Tibial nerve (tissue), 4 donors: Measurements from ENCODE around the gene CYYR1. TPM values are rescaled to one million over a fixed set of nuclear protein-coding genes. Genes with fewer than 3 reads are reported as not detected.

Experiments used
- DNase-seq, 2 donors: peaks; one replicate each; pipeline ENCODE4 v3.0.0-alpha.2; 2019; ENCODE audit warnings: low spot score in 2 of 2
- H3K27ac ChIP-seq, 4 donors: fragments of 200-600 bp; sonication (generic) in 3 of 4; one replicate each; pipeline ENCODE4 v1.5.1; 2017 to 2019; ENCODE audit warnings: mild to moderate bottlenecking in 1 of 4
- H3K27me3 ChIP-seq, 2 donors: fragments of 200-600 bp; sonication (generic) in 1 of 2; one replicate each; pipeline versions ENCODE4 v1.5.1 to v1.6.0; 2017 to 2019
- H3K36me3 ChIP-seq, 3 donors: fragments of 200-600 bp; sonication (generic); one replicate each; pipeline ENCODE4 v1.5.1; 2018 to 2019
- H3K4me1 ChIP-seq, 4 donors: fragments of 200-600 bp; sonication (generic) in 3 of 4; one replicate each; pipeline ENCODE4 v1.5.1; 2017 to 2019
- H3K4me3 ChIP-seq, 4 donors: fragments of 200-600 bp; sonication (generic) in 3 of 4; one replicate each; pipeline ENCODE4 v1.5.1; 2017 to 2019; ENCODE audit warnings: mild to moderate bottlenecking in 1 of 4, moderate library complexity in 1 of 4
- H3K9me3 ChIP-seq, 4 donors: fragments of 200-600 bp; sonication (generic) in 3 of 4; one replicate each; pipeline ENCODE4 v1.5.1; 2017 to 2019
- EP300 ChIP-seq, 2 donors: sonication (generic); formaldehyde crosslinking; IDR thresholded peaks; one replicate each; pipeline ENCODE4 v1.6.1; 2017; ENCODE audit warnings: antibody characterized with exemption in 2 of 2, mild to moderate bottlenecking in 1 of 2
- POLR2A ChIP-seq, 2 donors: fragments of 450-650 bp; IDR thresholded peaks; one replicate each; pipeline ENCODE4 v1.6.1; 2017; ENCODE audit warnings: antibody characterized with exemption in 2 of 2, mild to moderate bottlenecking in 2 of 2, moderate library complexity in 2 of 2
- WGBS, 2 donors: methylation state at CpG; one replicate each; pipeline ENCODE4 v1.1.5; 2018; 5-methylcytosine and 5-hydroxymethylcytosine counted together
- total RNA-seq, 4 donors: library from RNA; depleted of rRNA; stranded (reverse); fragments of >200 nt; gene quantifications; one replicate each; pipeline ENCODE4 v1.1.0, GENCODE V29; 2016
- TF ChIP-seq, protein P1 (sequence below), 5 experiments: fragments of 200-600 bp in 3 of 5; fragments of 450-650 bp in 2 of 5; sonication (generic) in 3 of 5; IDR thresholded peaks; one replicate each; pipeline ENCODE4 v1.5.1; 2016 to 2019; ENCODE audit warnings: antibody characterized with exemption in 5 of 5, mild to moderate bottlenecking in 3 of 5, moderate library complexity in 2 of 5

CYYR1 gene
- total RNA-seq, 4 donors from 2014 or later = 10.0 to 19.4 (median 14.8) TPM

DNA sequence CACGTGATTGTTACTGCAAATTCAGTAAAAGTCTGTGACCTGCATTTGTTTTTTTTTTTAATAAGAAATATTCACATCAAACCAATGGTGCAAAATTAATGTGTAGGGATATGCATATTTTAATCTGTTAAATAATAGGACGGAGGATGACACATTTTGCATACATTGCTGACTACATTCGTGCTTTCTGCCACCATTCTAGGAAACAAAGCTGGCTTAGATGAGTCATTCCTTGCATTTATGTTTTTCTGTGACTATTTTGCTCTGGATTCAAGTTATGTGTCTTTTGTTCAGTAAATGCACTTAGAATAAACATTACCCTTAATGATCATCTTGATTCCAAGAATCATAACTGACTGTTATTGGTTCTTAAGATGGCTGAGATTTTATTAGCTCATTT, 23.9 kb upstream of the CYYR1 start:
- no peak for DNase-seq

DNA sequence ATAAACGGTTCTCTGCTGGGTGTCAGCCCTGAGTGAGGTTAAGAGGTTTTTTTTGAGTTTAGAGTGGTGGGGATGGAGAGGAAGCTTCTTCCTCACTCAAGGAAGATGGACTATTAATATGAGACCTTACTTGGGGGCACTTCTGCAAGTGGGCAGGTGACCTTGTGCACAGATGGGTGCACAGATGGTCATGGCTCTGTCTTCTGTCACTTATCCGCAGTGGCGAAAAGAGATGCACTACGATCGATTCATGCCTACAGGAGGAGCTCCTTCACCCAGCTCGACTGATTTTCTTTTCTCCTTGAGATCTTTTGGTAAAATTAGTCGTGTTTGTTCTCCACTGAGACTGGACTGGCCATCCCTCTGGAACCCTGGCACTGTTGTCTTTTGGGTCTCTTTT, 22.9 kb upstream of the CYYR1 start:
- 88 to 92% methylated on average over 7 of the region's 7 CpGs for WGBS, 2 donors
- no peaks in the 10 kb centered on the region for H3K36me3 ChIP-seq
- TF ChIP-seq EP300 (IDR thresholded peaks at IDR 0.05) (no peak), POLR2A (IDR thresholded peaks at IDR 0.05) (no peak)
- TF ChIP-seq, protein P1, sequence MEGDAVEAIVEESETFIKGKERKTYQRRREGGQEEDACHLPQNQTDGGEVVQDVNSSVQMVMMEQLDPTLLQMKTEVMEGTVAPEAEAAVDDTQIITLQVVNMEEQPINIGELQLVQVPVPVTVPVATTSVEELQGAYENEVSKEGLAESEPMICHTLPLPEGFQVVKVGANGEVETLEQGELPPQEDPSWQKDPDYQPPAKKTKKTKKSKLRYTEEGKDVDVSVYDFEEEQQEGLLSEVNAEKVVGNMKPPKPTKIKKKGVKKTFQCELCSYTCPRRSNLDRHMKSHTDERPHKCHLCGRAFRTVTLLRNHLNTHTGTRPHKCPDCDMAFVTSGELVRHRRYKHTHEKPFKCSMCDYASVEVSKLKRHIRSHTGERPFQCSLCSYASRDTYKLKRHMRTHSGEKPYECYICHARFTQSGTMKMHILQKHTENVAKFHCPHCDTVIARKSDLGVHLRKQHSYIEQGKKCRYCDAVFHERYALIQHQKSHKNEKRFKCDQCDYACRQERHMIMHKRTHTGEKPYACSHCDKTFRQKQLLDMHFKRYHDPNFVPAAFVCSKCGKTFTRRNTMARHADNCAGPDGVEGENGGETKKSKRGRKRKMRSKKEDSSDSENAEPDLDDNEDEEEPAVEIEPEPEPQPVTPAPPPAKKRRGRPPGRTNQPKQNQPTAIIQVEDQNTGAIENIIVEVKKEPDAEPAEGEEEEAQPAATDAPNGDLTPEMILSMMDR (IDR thresholded peaks at IDR 0.05) = no peak
- H3K27me3 ChIP-seq = no peaks in the 10 kb centered on the region
- DNase-seq = no peak
- H3K9me3 ChIP-seq = no peaks in the 10 kb centered on the region
- H3K27ac ChIP-seq = no peak overlapping the region
- no peaks in the 10 kb centered on the region for H3K4me1 ChIP-seq
- no peak overlapping the region for H3K4me3 ChIP-seq

More for the DNA sequence above, 23.9 kb upstream of the CYYR1 start:
- WGBS, 2 donors = 82% methylated on average over 3 of the region's 3 CpGs
- H3K4me3 ChIP-seq = no peak overlapping the region
- no peaks in the 10 kb centered on the region for H3K36me3 ChIP-seq
- TF ChIP-seq POLR2A (IDR thresholded peaks at IDR 0.05) = no peak
- TF ChIP-seq, protein P1 (IDR thresholded peaks at IDR 0.05) = no peak
- no peak for TF ChIP-seq EP300 (IDR thresholded peaks at IDR 0.05)
- no peaks in the 10 kb centered on the region for H3K9me3 ChIP-seq
- H3K27ac ChIP-seq = no peak overlapping the region
- no peaks in the 10 kb centered on the region for H3K4me1 ChIP-seq
- H3K27me3 ChIP-seq = no peaks in the 10 kb centered on the region

DNA sequence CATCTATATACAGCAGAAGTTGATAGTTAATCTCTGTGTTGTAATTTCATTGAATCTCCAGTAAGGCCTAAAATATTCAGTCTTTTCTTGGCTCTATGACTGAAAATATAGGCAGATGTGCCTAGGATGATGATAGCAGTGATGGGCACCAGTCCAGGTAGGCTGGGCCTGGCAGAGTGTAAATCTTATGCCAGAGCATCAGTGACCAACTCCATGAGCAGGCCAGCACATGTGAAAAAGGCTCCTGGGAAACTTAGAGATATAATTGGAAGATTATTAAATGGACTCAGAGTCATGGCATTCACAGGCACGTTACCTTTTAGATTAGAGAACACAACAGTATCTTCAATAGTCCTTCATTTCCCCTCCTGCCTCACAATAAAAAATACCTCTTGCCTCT, 20.7 kb upstream of the CYYR1 start:
- WGBS, 2 donors = 86 to 95% methylated on average over 1 of the region's 1 CpG
- H3K27ac ChIP-seq = no peak overlapping the region
- H3K9me3 ChIP-seq = no peaks in the 10 kb centered on the region
- no peak overlapping the region for H3K4me3 ChIP-seq
- H3K27me3 ChIP-seq = no peaks in the 10 kb centered on the region
- H3K4me1 ChIP-seq = no peaks in the 10 kb centered on the region
- H3K36me3 ChIP-seq = no peaks in the 10 kb centered on the region
- DNase-seq = no peak
- no peak for TF ChIP-seq POLR2A (IDR thresholded peaks at IDR 0.05)
- no peak for TF ChIP-seq EP300 (IDR thresholded peaks at IDR 0.05)
- TF ChIP-seq, protein P1 (IDR thresholded peaks at IDR 0.05) = no peak

- no peak overlapping the region for H3K4me3 ChIP-seq
- no peaks in the 10 kb centered on the region for H3K27me3 ChIP-seq
- 90% methylated on average over 5 of the region's 5 CpGs for WGBS, 2 donors
- TF ChIP-seq, protein P1 (IDR thresholded peaks at IDR 0.05) = no peak
- TF ChIP-seq EP300 (IDR thresholded peaks at IDR 0.05) (no peak), POLR2A (IDR thresholded peaks at IDR 0.05) (no peak)
- H3K9me3 ChIP-seq = no peaks in the 10 kb centered on the region
- H3K36me3 ChIP-seq = no peaks in the 10 kb centered on the region
- H3K4me1 ChIP-seq = peaks cover 0 to 3% (median 0%) of the 10 kb centered on the region in 4 donors
- no peak overlapping the region for H3K27ac ChIP-seq
- DNase-seq = no peak
Measured at GRCh38 chr21:26591543-26591942, 18.5 kb upstream of the CYYR1 start.

GRCh38 chr21:26588446-26588845, 15.4 kb upstream of the CYYR1 start:
- Histone ChIP-seq H3K4me1 (peaks cover 0 to 3% (median 0%) of the 10 kb centered on the region in 4 donors), H3K4me3 (no peak overlapping the region), H3K27me3 (no peaks in the 10 kb centered on the region), H3K27ac (no peak overlapping the region), H3K9me3 (no peaks in the 10 kb centered on the region), H3K36me3 (no peaks in the 10 kb centered on the region)
- WGBS, 2 donors = 76 to 80% methylated on average over 7 of the region's 7 CpGs
- TF ChIP-seq EP300 (IDR thresholded peaks at IDR 0.05) (no peak), POLR2A (IDR thresholded peaks at IDR 0.05) (no peak)
- TF ChIP-seq, protein P1 (IDR thresholded peaks at IDR 0.05) = no peak
- no peak for DNase-seq
